HUES48 (cell line): ENCODE measurements around the gene RALY.

Experiments
- H3K27ac ChIP-seq: one replicate; pipeline ENCODE4 v1.7.0; 2013; ENCODE audit warnings: low read depth, low read length, inconsistent platforms
- H3K27me3 ChIP-seq: 2 replicates; pipeline ENCODE4 v1.6.1; 2013; ENCODE audit warnings: mild to moderate bottlenecking, low read length; ENCODE audit not compliant: control insufficient read depth, insufficient read depth
- H3K36me3 ChIP-seq: 2 replicates; pipeline ENCODE4 v1.6.1; 2013; ENCODE audit warnings: low read length; ENCODE audit not compliant: control insufficient read depth, insufficient read depth
- H3K4me1 ChIP-seq: 2 replicates; pipeline ENCODE4 v1.6.1; 2013; ENCODE audit warnings: mild to moderate bottlenecking, low read length; ENCODE audit not compliant: control insufficient read depth, insufficient read depth
- H3K4me3 ChIP-seq: 2 replicates; pipeline ENCODE4 v1.5.1; 2013; ENCODE audit warnings: mild to moderate bottlenecking, low read depth, low read length
- H3K9ac ChIP-seq: 2 replicates; pipeline ENCODE4 v1.6.1; 2013; ENCODE audit warnings: mild to moderate bottlenecking, low read depth, low read length, moderate library complexity
- H3K9me3 ChIP-seq: 2 replicates; pipeline ENCODE4 v1.6.1; 2013; ENCODE audit warnings: low read length; ENCODE audit not compliant: control insufficient read depth, insufficient read depth

Gene RALY

GRCh38 chr20:34082232-34082887, 88.6 kb downstream of the RALY start:
- no peaks in the 10 kb centered on the region for H3K9me3 ChIP-seq
- no peaks in the 10 kb centered on the region for H3K27me3 ChIP-seq
- H3K4me1 ChIP-seq, result no peaks in the 10 kb centered on the region
- no peak overlapping the region for H3K27ac ChIP-seq
- no peak overlapping the region for H3K9ac ChIP-seq
- peaks cover 49% of the 10 kb centered on the region for H3K36me3 ChIP-seq
- H3K4me3 ChIP-seq, result no peak overlapping the region

DNA sequence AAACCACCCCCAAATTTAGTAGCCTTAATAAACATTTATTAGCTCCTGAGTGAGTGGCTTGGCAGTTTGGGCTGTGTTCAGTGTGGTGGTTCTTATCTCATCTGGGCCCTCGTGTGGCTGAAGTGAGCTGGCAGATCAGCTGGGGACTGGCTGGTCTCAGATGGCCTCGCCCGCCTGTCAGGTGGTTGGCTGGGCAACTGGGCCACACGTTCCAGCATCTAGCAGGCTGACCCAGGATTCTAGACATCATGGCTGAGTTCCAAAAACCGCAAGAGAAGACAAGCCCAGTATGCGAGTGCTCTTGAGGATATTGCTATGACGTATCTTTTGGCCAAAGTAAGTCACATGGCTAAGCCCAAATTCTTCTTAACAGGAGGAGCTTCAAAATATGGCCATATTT, 89.4 kb downstream of the RALY start:
- no peak overlapping the region for H3K4me3 ChIP-seq
- no peaks in the 10 kb centered on the region for H3K27me3 ChIP-seq
- H3K9me3 ChIP-seq, result no peaks in the 10 kb centered on the region
- no peaks in the 10 kb centered on the region for H3K4me1 ChIP-seq
- no peak overlapping the region for H3K9ac ChIP-seq
- peaks cover 46% of the 10 kb centered on the region for H3K36me3 ChIP-seq
- H3K27ac ChIP-seq, result no peak overlapping the region

GRCh38 chr20:34083781-34084180, 90.1 kb downstream of the RALY start:
- no peak overlapping the region for H3K4me3 ChIP-seq
- no peaks in the 10 kb centered on the region for H3K9me3 ChIP-seq
- no peak overlapping the region for H3K27ac ChIP-seq
- H3K9ac ChIP-seq, result no peak overlapping the region
- H3K4me1 ChIP-seq, result no peaks in the 10 kb centered on the region
- H3K36me3 ChIP-seq, result peaks cover 46% of the 10 kb centered on the region
- H3K27me3 ChIP-seq, result no peaks in the 10 kb centered on the region

DNA sequence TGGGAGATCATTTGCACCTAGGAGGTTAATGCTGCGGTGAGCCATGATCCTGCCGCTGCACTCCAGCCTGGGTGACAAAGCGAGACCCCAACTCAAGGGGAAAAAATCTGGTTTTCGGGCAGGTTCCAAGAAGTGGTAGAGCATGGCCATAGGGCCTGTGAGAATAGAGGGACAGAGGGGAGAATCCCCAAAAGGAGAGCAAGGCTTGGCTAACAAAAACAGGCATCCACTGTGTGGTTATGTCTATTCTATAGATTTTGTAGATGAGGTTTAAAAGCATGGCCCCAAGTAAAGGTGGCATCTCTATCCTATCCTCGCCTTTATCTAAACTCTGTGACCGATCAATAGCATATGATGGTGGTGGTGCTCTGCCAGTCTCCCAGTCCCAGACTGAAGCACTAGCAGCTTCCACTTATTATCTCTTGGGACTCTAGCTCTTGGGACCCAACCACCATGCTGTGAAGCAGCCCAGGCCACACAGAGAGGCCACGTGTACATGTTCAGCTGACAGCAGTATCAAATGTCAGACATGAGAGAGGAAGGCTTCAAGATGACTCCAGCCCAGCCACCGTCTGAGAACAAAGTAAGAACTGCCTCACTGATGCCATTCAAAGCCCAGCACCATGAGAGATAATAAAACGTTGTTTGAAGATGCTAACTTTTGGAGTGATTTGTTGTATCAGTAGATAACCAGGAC, 90.7 kb downstream of the RALY start:
- H3K27ac ChIP-seq, result no peak overlapping the region
- peaks cover 46% of the 10 kb centered on the region for H3K36me3 ChIP-seq
- H3K27me3 ChIP-seq, result no peaks in the 10 kb centered on the region

GRCh38 chr20:34085544-34086040, 91.9 kb downstream of the RALY start:
- Histone ChIP-seq H3K36me3 (peaks cover 47% of the 10 kb centered on the region), H3K4me1 (no peaks in the 10 kb centered on the region), H3K27ac (no peak overlapping the region), H3K27me3 (no peaks in the 10 kb centered on the region), H3K9ac (no peak overlapping the region), H3K9me3 (no peaks in the 10 kb centered on the region), H3K4me3 (no peak overlapping the region)

More for the DNA sequence above, 90.7 kb downstream of the RALY start:
- Histone ChIP-seq H3K4me3 (no peak overlapping the region), H3K9me3 (no peaks in the 10 kb centered on the region), H3K4me1 (no peaks in the 10 kb centered on the region), H3K9ac (no peak overlapping the region)

DNA sequence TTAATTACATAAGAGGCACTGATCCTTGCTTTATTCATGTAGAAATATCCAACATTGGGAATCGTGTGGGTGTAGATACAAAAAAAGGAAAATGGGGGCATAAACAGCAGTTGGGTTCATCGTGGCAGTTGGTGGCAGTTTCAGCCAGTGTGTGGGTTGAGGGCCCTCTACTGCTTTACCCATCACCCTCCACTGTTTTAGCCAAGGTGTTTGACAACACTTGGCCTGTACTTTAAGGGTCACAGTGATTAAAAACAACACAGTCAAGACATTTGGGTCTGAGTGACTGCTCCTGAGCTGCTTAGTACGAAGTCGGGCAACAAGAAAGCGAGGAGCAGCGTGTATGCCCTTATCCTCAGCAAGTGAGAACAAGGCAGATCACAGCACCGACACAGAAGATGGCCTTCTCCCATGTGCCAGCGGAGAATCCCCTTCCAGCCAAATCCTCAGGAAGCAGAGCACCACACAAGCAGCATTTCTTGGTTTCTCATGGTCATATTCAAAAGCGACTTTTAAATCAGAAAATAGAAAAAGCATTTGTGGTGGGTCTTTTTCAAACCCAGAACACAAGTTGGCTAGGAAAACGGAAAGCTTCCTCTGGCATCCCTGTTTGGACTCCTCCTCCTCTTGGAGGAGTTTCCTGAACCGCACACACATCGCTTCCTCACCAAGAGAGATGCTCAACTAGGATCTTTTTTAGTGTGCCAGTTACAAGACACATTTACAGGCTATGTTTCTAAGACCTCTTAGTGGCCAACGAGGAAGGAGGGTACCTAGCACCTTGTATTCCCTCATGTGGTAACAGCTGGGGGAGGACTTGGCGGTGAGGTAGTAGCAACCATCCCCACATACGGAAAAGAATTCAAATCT, 94.8 kb downstream of the RALY start:
- Histone ChIP-seq H3K4me1 (no peaks in the 10 kb centered on the region), H3K36me3 (peaks cover 57% of the 10 kb centered on the region), H3K27ac (no peak overlapping the region), H3K9me3 (no peaks in the 10 kb centered on the region), H3K4me3 (no peak overlapping the region), H3K27me3 (no peaks in the 10 kb centered on the region), H3K9ac (no peak overlapping the region)

- peaks cover 63% of the 10 kb centered on the region for H3K36me3 ChIP-seq
- no peak overlapping the region for H3K9ac ChIP-seq
- H3K4me3 ChIP-seq, result no peak overlapping the region
- no peaks in the 10 kb centered on the region for H3K4me1 ChIP-seq
- H3K9me3 ChIP-seq, result no peaks in the 10 kb centered on the region
- no peak overlapping the region for H3K27ac ChIP-seq
- no peaks in the 10 kb centered on the region for H3K27me3 ChIP-seq
These were observed 95.4 kb downstream of the RALY start for GRCh38 chr20:34089175-34089479.

GRCh38 chr20:34089655-34090345, 96.1 kb downstream of the RALY start:
- Histone ChIP-seq H3K27me3 (no peaks in the 10 kb centered on the region), H3K9ac (no peak overlapping the region), H3K9me3 (no peaks in the 10 kb centered on the region), H3K4me3 (no peak overlapping the region), H3K27ac (no peak overlapping the region), H3K4me1 (no peaks in the 10 kb centered on the region), H3K36me3 (peaks cover 70% of the 10 kb centered on the region)

- peaks cover 78% of the 10 kb centered on the region for H3K36me3 ChIP-seq
- H3K27ac ChIP-seq, result no peak overlapping the region
- no peaks in the 10 kb centered on the region for H3K27me3 ChIP-seq
- no peaks in the 10 kb centered on the region for H3K9me3 ChIP-seq
- H3K9ac ChIP-seq, result no peak overlapping the region
- H3K4me1 ChIP-seq, result no peaks in the 10 kb centered on the region
- H3K4me3 ChIP-seq, result no peak overlapping the region
These were observed 96.9 kb downstream of the RALY start for GRCh38 chr20:34090645-34091044.

DNA sequence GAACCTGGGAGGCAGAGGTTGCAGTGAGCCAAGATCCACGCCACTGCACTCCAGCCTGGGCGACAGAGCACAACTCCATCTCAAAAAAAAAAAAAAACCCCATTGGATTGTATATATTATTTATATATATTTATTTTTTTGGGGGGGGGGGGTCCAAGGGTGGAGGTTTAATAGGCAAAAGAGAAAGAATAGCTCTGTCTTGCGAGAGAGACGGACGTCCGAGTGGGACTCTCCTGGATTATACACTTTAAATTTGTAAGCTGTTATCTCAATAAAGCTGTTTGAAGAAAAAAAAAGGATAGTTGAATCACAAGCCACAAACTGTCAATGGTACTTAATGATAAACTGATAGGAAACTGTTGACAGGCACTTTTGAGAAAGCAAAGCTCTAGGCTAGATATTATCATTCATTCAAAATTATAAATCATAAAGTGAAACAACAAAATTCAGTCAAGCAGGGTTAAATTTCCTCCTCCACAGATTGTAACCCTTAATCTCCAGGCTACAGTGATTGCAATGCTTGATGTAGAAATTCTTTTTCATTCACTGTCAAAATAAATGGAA, 98.0 kb downstream of the RALY start:
- no peak overlapping the region for H3K9ac ChIP-seq
- peaks cover 89% of the 10 kb centered on the region for H3K36me3 ChIP-seq
- no peaks in the 10 kb centered on the region for H3K9me3 ChIP-seq
- H3K27me3 ChIP-seq, result no peaks in the 10 kb centered on the region
- no peak overlapping the region for H3K27ac ChIP-seq
- no peak overlapping the region for H3K4me3 ChIP-seq
- H3K4me1 ChIP-seq, result no peaks in the 10 kb centered on the region
